GM18870 (cell line): ENCODE measurements around the gene ZNF638.
"Not testable (repeated sequence)": the region's sequence is repeated elsewhere in the genome, so short reads cannot be mapped to it uniquely, and the experiment has no call there.

Experiments
- ATAC-seq: cut with Tn5 transposase; IDR thresholded peaks from one replicate; pipeline ENCODE4 v1.9.1; 2021; ENCODE audit warnings: moderate library complexity; ENCODE audit not compliant: unreplicated experiment

The ZNF638 gene

DNA sequence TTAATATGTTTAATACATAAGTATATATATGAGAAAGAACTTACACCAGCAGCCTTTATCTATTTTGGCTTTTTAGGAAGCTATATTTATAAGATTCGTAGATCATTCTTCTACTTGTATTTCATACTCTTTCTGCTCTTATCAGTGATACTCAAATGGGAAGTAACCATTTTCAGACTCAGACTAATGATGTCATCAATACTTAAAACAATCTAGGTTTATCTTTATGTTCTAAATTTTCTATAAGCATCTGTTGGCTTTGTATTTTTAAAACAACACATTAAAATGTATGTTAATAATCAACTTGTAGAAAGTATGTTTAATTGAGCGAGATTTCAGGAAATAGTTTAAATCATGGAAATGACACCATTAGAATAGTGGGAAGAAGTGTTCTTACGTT lies 70.8 kb downstream of the ZNF638 start:
- no peak for ATAC-seq

DNA sequence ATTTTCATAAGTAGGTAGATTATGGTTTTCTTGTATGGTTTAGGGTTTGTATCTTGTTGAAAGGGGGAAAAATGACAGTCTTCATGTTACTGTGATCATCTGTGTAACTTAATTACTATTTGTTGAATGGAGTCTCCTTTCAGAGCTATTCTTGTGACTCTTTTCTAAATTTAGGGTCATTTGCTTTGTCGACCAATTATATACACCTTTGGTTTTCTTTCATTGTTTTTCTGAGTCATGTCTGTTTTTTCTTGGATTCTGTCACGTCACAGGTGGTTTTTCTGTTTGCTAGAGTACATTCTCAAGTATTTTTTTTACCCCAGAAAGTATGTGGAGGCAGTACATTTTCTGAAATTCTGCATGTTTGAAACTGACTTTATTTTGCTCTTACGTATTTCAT lies 78.0 kb downstream of the ZNF638 start:
- ATAC-seq: no peak

DNA sequence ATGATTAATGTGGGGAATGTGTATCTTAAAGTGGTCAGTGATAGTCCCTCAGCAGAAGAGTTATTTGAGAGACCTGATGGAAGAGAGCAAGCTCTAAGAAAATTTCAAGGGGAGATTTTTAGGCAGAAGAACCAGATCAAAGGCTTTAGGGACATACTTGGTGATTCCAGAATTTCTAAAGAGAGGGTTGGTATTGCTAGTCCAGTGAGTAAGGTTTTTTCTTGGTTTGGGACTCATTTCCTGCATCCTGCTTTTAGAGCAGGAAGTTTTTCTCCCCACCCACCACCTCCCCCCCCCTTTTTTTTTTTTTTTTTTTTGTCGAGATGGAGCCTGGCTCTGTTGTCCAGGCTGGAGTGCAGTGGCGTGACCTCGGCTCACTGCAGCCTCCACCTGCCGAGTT lies 79.1 kb downstream of the ZNF638 start:
- ATAC-seq: no peak

DNA sequence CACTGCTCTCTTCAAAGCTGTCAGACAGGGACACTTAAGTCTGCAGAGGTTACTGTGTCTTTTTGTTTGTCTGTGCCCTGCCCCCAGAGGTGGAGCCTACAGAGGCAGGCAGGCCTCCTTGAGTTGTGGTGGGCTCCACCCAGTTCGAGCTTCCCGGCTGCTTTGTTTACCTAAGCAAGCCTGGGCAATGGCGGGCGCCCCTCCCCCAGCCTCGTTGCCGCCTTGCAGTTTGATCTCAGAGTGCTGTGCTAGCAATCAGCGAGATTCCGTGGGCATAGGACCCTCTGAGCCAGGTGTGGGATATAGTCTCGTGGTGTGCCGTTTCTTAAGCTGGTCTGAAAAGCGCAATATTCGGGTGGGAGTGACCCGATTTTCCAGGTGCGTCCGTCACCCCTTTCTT lies 85.3 kb downstream of the ZNF638 start:
- ATAC-seq: not testable (repeated sequence)

DNA sequence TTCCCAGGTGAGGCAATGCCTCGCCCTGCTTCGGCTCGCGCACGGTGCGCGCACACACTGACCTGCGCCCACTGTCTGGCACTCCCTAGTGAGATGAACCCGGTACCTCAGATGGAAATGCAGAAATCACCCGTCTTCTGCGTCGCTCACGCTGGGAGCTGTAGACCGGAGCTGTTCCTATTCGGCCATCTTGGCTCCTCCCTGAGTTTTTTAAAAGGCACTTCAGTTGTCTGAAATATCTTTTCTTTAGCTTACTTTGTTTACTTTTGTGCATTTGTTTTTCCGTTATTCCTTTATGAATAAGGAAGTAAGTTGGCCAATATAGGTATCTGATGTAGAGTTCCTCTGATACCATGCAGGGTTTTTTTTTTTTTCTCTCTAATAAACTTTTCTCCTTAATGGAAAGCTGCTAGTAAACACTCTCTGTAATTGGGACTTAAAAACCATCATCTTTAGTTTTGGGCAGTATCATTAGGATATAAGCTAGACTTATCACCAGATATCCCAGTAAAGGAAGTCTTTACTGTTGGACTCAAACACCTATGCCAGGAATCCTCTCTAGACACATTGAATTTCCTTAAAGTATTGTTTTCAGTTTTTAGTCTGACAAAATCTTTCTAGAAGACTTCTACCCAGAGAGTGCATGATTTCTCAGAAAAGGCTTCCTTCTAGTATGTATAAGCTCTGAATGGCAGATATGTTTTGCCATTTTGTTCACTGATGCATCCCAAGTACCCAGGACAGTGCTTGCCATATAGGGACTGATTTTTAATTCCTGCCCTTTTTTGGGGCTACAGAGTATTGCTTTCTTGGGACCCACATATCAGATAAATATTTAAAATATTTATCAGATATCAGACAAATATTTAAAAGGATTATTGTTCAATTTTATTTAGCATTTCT lies 86.0 kb downstream of the ZNF638 start:
- ATAC-seq: no peak

DNA sequence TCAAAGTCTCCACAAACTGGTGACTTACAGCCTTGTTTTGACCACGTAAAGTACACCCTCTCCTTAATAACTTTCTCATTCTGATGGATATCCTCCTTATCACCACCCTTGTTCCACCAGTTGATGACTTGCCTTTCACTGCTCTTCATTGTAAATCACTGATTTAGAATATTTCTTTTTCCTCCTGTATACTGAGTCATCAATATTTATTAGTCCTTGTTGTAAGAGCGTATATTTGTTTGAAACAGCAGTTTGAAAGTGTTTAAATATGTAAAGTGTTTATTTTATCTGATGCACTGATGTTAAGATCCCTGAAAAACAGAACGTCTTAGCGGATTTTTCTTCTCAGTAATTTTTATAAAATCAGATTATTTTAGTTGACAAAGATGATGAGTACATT lies 87.6 kb downstream of the ZNF638 start:
- no peak for ATAC-seq

DNA sequence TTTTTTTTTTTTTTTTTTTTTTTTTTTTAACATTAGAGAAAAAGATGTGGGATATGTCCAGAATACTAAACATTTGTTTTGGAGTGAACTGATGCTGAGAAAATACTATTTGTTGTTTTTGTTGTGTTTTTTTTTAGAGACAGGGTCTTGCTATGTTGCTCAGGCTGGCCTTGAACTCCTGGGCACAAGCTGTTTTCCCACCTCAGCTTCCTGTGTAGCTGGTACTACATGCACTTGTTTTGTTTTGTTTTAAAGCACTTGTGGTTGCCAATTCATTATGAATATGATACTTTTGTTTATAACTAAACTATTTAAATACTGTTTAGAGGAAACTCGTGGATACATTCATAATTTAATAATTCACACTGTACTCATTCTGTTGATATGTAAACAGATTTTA lies 88.4 kb downstream of the ZNF638 start:
- no peak for ATAC-seq

DNA sequence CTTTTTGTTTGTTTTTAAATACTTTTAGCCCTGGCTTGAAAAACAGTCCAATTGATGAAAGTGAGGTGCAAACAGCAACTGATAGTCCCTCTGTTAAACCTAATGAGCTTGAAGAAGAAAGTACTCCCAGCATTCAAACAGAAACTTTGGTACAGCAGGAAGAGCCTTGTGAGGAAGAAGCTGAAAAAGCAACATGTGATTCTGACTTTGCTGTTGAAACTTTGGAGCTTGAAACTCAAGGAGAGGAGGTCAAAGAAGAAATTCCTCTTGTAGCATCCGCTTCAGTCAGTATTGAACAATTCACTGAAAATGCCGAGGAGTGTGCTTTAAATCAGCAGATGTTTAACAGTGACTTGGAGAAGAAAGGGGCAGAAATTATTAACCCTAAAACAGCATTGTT lies 91.2 kb downstream of the ZNF638 start:
- ATAC-seq: no peak

DNA sequence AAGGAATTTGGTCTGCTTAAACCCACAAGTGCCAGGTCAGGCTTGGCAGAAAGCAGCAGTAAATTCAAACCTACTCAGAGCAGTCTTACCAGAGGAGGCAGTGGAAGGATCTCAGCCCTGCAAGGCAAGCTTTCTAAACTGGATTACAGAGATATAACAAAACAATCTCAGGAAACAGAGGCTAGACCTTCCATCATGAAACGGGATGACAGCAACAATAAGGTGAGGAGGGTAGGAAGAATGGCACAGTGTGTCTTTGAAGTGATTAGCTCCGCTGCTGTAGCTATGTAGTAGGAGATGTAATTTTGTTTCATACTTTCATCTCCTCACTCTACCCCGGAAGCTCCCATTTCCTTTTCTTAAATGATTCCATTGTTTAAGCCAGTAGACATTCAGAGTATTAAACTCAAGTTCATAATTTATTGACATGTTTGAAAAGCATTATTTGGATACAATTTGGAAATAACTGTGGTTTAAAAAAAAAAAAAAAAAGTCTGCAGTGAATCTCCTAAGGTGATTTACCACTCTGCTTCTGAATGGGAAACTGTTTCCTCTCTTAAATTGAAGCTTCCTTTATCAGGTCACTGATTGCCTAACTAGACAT lies 92.3 kb downstream of the ZNF638 start:
- no peak for ATAC-seq

DNA sequence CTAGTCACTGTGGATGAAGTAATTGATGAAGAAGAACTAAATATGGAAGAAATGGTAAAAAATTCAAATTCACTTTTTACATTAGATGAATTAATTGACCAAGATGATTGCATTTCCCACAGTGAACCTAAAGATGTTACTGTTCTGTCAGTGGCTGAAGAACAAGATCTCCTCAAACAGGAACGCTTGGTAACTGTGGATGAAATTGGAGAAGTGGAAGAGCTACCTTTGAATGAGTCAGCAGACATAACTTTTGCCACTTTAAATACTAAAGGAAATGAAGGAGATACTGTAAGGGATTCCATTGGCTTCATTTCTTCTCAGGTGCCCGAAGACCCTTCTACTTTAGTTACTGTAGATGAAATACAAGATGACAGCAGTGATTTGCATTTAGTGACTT lies 95.1 kb downstream of the ZNF638 start:
- no peak for ATAC-seq

DNA sequence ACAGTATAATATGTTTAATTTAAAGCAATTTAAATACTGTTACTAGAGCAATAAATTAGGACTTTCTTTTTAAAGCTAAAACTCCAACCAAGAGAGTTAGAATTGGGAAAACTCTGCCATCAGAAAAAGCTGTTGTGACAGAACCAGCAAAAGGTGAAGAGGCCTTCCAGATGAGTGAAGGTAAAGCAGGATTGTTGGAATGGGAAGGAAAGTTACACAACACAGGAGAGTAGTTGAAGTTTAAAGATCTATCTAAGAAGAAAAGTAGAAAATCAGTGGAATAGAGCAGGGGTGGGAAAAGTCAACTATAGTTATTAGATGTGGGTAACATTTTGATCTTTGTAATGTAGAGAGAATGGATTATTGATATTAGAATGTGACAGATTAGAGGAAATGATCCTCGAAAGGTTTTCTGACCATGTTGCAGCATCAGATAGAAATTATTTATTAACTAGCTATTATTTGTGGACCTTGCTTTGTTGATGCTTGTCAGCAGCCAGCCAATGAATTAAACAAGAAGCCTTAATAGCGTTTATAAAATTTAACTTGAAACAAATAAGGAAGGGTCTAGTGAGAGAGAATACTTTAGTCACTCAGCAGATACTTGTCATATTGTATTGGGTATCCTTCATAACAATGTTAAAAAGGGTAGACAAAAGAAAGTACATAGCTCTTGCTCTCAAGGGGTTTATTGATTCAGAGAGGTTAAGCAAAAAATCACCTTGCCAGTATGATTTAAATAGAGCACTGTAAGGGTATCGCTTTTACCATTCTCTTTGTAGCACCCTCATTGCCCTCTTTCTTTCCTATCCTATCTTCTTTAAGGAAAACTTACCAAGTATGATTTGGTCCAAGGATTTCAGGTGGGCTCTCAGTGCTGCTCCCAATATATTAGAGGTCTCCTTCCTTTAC lies 97.1 kb downstream of the ZNF638 start:
- no peak for ATAC-seq

DNA sequence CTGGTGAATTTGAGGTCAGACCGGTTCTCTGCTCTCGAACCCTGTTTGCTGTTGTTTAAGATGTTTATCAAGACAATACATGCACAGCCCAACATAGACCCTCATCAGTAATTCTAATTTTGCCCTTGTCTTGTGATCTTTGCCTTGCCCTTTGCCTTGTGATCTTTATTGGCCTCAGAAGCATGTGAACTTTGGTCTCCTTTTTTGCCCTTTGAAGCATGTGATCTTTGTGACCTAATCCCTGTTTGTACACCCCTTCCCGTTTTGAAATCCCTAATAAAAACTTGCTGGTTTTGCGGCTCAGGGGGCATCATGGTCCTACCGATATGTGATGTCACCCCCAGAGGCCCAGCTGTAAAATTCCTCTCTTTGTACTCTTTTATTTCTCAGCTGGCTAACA lies 113.6 kb downstream of the ZNF638 start:
- not testable (repeated sequence) for ATAC-seq

DNA sequence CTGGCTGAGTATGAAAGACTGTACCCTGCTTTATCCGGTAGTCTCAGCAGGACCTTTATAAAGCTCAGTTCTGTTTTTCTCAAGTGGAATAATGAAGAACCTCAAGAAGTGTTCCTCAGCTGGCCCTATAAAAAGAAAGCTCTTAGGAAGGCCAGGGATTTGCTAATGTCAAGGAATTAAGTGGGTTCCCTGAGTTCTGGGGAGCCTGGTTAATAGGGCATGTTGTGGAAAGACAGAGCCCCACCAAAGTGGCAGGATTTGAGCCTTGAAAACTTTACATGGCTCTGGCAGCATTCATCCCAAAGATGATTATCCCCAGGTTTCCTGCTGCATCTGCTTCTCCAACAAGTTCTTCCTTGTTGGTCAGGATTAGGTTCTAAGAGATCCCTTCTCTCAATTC lies 114.9 kb downstream of the ZNF638 start:
- ATAC-seq: no peak

DNA sequence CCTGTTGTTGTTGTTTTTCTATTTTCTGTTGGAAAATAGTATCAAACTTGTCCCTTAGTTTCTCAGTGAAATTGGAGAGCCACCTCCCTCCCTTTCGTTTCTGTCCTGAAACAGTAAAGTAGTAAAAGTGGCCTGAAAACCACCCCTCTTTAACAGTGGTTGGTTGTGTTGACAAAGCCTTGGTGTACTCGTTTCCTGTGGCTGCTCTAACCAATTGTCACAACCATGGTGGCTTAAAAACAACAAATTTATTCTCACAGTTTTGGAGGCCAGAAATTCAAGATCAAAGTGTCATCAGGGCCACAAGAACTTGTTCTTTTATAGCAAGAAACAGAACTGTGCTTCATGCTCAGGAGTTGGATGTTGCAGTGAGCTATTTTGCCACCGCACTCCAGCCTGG lies 117.8 kb downstream of the ZNF638 start:
- ATAC-seq: no peak

DNA sequence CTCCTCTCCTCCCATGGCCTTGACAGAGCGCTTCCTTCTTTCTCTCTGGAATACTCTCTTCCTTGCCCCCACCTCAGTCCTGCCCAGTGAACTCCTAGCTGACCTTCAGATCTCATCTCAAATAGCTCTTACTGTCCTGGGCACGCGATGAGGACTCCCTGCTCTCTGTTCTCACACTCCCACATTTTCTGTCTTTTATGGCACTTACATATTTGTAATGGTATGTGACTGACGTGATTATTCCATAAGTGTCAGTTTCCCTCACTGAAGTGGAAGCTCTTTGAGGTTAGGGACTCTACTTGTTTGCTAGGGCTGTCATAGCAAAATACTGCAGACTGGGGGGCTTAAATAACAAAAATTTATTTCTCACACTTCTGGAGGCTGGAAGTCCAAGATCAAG lies 120.1 kb downstream of the ZNF638 start:
- no peak for ATAC-seq

DNA sequence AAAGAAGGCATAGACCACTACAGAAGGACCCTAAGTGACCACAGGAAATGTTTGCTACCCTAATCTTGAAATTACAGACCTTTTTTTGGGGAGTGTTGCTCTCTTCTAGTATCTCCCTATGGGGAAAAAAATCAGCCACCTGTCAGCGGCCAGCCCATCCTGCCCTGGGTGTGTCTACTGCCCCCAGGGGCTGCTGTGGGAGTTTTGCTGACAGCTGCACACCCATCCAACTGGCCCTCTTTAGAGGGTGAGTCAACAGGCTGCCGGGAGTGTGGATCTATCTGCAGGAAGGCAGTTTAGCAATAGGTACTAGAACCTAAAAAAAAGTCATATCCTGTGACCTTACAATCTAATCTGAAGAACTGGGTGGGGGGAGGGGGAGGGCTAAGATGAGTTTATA lies 121.0 kb downstream of the ZNF638 start:
- ATAC-seq: no peak

DNA sequence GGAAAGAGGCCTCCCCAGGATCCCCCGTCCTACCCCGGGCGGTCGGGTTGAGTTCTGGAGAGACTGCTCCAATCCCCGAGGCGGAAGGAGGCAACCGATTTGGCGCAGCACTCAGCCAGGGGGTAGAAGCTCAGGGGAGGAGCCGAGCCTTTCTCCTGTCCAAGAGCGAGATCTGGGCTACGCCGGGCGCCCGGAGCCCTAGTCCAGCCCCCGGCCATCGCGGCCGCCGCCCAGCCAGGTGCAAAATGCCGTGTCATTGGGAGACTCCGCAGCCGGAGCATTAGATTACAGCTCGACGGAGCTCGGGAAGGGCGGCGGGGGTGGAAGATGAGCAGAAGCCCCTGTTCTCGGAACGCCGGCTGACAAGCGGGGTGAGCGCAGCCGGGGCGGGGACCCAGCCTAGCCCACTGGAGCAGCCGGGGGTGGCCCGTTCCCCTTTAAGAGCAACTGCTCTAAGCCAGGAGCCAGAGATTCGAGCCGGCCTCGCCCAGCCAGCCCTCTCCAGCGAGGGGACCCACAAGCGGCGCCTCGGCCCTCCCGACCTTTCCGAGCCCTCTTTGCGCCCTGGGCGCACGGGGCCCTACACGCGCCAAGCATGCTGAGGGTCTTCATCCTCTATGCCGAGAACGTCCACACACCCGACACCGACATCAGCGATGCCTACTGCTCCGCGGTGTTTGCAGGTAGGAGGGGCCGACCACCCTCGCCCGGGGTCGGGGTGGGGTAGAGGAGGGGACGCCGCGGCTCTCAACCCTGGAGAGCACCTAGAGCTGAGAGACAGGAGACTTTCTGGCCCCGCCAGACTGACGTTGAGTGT lies 122.0 kb downstream of the ZNF638 start, which contains the start of gene DYSF:
TSS of gene DYSF (plus strand) at position 158 of the 817 bp plus-strand sequence.
- ATAC-seq: no peak

DNA sequence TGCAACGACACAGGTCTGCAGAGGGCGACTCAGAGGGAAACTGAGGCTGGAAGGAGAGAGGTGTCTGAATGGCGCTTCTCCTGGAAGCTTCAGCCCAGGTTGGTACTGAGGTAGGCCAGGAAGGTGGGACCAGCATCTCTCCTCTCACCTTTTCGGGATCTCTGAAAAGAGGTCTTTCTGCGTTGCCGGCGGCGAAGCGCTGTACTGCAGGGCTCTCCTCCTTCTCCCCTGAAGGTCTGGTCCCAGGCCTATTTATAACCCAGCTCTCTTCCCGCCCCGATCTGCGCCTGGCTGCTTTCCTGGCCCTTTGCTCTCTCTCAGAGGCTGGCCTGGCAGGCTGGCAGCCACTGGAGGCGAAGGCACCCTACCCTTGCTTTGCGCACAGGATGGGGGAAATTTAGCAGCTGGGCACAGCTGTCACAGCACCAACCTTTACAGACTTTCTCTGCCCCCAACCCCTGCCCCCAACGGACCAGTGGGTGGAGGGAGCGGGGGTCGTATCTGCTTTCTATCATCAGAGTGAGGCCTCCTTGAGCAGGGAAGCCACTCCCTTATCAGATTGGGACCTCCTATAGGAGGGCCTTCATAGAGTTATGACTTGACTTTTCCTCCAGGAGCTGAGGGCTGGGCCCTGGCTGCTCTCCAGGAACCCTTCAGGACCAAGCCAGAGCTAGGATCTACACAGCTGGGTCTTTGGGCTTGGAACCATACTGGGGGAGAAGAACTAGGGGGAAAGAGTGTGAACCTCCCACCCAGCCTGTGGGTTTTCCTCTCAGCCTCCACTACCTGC lies 122.8 kb downstream of the ZNF638 start:
- ATAC-seq: no peak

DNA sequence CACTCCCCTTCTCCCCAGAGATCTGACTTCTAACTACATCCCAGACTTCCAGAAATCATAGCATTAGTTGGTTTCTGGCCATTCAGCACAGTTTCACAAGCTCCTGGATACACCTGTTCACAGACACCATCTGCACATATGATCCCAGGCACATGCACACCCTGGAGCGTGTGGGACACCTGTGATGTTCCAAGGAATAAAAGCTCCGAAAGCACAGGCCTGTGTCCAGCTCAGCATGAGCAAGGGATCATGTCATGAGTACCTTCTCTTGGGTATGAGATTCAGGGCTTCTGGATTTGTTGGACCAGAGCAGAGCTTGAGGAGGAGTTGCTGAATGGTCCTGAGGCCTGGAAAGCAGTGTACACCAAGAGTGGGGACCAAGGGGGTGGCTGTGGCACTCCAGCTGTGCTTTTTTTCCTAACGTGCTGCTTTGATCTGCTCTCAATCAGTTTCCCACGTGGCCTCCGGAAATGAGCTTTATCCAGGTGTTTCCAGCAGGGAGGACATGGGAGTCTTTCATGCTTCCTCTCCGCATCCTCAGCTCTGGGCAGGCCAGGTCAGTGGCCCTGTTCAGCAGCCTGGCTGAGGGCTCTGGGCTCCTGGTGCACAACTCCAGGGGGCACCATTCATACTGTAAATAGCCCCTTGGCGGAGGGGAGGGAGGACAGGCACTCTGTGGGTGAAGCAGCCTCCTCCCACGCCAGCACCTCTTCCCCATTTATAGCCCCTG lies 123.6 kb downstream of the ZNF638 start:
- ATAC-seq: no peak
